ENCODE results near the gene CYSLTR2. TPM values are rescaled to one million over a fixed set of nuclear protein-coding genes. Genes with fewer than 3 reads are reported as not detected.

Gene CYSLTR2
- total RNA-seq, 1 experiment from 2014 or later = not detected

GRCh38 chr13:48643159-48643558 lies 10.6 kb upstream of the CYSLTR2 start:
- TF ChIP-seq MAX (CRISPR knock-in tag; IDR thresholded peaks at IDR 0.05) (no peak), NFYB (CRISPR knock-in tag; conservative IDR thresholded peaks at IDR 0.05; ENCODE audit: low read depth) (no peak), PRRX2 (CRISPR knock-in tag; IDR thresholded peaks at IDR 0.05) (no peak)
- H3K4me1 Mint-ChIP-seq = peaks cover 16% of the 10 kb centered on the region
- no peaks in the 10 kb centered on the region for H3K36me3 Mint-ChIP-seq
- CTCF ChIA-PET = no interaction called here
- ATAC-seq = no peak
- H3K27ac Mint-ChIP-seq = no peak overlapping the region
- no peak for DNase-seq (ENCODE audit: low spot score)
- no peak overlapping the region for H3K4me3 Mint-ChIP-seq
- POLR2A ChIA-PET = no interaction called here
- H3K27me3 Mint-ChIP-seq (ENCODE audit: low read depth) = peaks cover 3% of the 10 kb centered on the region; the same call in 1 of the 2 replicates
- peaks cover 5% of the 10 kb centered on the region for H3K9me3 Mint-ChIP-seq

GRCh38 chr13:48644141-48644540 lies 9.6 kb upstream of the CYSLTR2 start:
- ChIA-PET CTCF (no interaction called here), POLR2A (no interaction called here)
- no peak for TF ChIP-seq NFATC4 (CRISPR knock-in tag; IDR thresholded peaks at IDR 0.05)
- TF ChIP-seq, protein P1, sequence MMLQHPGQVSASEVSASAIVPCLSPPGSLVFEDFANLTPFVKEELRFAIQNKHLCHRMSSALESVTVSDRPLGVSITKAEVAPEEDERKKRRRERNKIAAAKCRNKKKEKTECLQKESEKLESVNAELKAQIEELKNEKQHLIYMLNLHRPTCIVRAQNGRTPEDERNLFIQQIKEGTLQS (CRISPR knock-in tag; conservative IDR thresholded peaks at IDR 0.05) = no peak
- TF ChIP-seq, protein P2, sequence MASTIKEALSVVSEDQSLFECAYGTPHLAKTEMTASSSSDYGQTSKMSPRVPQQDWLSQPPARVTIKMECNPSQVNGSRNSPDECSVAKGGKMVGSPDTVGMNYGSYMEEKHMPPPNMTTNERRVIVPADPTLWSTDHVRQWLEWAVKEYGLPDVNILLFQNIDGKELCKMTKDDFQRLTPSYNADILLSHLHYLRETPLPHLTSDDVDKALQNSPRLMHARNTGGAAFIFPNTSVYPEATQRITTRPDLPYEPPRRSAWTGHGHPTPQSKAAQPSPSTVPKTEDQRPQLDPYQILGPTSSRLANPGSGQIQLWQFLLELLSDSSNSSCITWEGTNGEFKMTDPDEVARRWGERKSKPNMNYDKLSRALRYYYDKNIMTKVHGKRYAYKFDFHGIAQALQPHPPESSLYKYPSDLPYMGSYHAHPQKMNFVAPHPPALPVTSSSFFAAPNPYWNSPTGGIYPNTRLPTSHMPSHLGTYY (CRISPR knock-in tag; IDR thresholded peaks at IDR 0.05) = no peak
- TF ChIP-seq TEAD4 (CRISPR knock-in tag; IDR thresholded peaks at IDR 0.05) = no peak
- no peak for TF ChIP-seq OVOL2 (CRISPR knock-in tag; IDR thresholded peaks at IDR 0.05; ENCODE audit: borderline replicate concordance)
- no peak for TF ChIP-seq ZNF317 (CRISPR knock-in tag; IDR thresholded peaks at IDR 0.05; ENCODE audit: borderline replicate concordance, low read depth)
- no peak for TF ChIP-seq RORB (CRISPR knock-in tag; IDR thresholded peaks at IDR 0.05)
- no peak for TF ChIP-seq NFE2L1 (CRISPR knock-in tag; IDR thresholded peaks at IDR 0.05)
- no peak for TF ChIP-seq ZNF423 (CRISPR knock-in tag; IDR thresholded peaks at IDR 0.05)
- TF ChIP-seq, protein P3, sequence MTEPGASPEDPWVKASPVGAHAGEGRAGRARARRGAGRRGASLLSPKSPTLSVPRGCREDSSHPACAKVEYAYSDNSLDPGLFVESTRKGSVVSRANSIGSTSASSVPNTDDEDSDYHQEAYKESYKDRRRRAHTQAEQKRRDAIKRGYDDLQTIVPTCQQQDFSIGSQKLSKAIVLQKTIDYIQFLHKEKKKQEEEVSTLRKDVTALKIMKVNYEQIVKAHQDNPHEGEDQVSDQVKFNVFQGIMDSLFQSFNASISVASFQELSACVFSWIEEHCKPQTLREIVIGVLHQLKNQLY (CRISPR knock-in tag; IDR thresholded peaks at IDR 0.05) = no peak
- TF ChIP-seq FOXP1 (CRISPR knock-in tag; IDR thresholded peaks at IDR 0.05; ENCODE audit: borderline replicate concordance) = no peak
- no peak for TF ChIP-seq ATF6 (CRISPR knock-in tag; IDR thresholded peaks at IDR 0.05)
- TF ChIP-seq GABPB1 (CRISPR knock-in tag; IDR thresholded peaks at IDR 0.05) = no peak
- no peak for TF ChIP-seq CREM (CRISPR knock-in tag; IDR thresholded peaks at IDR 0.05)
- TF ChIP-seq MYBL2 (CRISPR knock-in tag; IDR thresholded peaks at IDR 0.05) = no peak
- TF ChIP-seq GTF2I (CRISPR knock-in tag; conservative IDR thresholded peaks at IDR 0.05) = no peak
- TF ChIP-seq, protein P4, sequence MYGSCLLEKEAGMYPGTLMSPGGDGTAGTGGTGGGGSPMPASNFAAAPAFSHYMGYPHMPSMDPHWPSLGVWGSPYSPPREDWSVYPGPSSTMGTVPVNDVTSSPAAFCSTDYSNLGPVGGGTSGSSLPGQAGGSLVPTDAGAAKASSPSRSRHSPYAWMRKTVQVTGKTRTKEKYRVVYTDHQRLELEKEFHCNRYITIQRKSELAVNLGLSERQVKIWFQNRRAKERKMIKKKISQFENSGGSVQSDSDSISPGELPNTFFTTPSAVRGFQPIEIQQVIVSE (CRISPR knock-in tag; IDR thresholded peaks at IDR 0.05; ENCODE audit: borderline replicate concordance) = no peak
- no peak for TF ChIP-seq TCF7 (CRISPR knock-in tag; IDR thresholded peaks at IDR 0.05; ENCODE audit: low read depth)
- DNase-seq (ENCODE audit: low spot score) (no peak), ATAC-seq (peak; percentile 31; the same call in 1 of the 2 replicates)
- H3K27ac Mint-ChIP-seq = no peak overlapping the region
- H3K36me3 Mint-ChIP-seq = no peaks in the 10 kb centered on the region
- H3K4me1 Mint-ChIP-seq = peaks cover 16% of the 10 kb centered on the region
- H3K27me3 Mint-ChIP-seq (ENCODE audit: low read depth) = peaks cover 3% of the 10 kb centered on the region; the same call in 1 of the 2 replicates
- H3K9me3 Mint-ChIP-seq = peaks cover 2% of the 10 kb centered on the region
- H3K4me3 Mint-ChIP-seq = no peak overlapping the region

All from WTC11 (cell line).